Measurements from ENCODE around the gene E2F1.

DNA sequence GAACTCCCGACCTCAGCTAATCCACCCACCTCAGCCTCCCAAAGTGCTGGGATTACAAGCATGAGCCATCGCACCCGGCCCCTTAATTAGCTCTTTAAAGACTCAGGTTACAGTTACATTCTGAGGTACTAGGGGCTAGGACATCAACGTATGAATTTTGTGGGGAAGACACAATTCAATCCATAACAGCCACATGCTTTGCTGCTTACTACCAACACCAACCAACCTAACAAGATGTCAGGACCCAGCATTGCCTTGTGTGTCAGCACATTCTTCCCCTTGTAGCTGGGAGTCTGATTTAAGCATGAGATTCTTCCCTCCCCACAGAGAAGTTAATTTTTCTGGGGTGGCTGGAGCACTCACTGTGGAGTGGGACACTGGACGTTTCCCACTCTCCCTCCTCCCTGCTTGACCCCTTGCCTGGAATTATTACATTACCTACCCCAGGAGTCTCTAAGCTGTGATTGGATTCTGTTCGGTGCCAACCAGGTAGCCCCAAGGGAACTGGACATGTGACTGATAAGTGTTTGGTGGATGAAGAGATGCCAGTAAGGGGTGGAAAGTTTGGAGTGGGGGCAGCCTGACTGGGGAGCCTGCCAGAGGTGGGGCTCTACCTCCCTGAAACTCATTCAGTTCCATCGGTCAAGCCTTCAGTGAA, 39.6 kb upstream of the E2F1 start:
- TF ChIP-seq, protein P1, sequence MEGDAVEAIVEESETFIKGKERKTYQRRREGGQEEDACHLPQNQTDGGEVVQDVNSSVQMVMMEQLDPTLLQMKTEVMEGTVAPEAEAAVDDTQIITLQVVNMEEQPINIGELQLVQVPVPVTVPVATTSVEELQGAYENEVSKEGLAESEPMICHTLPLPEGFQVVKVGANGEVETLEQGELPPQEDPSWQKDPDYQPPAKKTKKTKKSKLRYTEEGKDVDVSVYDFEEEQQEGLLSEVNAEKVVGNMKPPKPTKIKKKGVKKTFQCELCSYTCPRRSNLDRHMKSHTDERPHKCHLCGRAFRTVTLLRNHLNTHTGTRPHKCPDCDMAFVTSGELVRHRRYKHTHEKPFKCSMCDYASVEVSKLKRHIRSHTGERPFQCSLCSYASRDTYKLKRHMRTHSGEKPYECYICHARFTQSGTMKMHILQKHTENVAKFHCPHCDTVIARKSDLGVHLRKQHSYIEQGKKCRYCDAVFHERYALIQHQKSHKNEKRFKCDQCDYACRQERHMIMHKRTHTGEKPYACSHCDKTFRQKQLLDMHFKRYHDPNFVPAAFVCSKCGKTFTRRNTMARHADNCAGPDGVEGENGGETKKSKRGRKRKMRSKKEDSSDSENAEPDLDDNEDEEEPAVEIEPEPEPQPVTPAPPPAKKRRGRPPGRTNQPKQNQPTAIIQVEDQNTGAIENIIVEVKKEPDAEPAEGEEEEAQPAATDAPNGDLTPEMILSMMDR (IDR thresholded peaks at IDR 0.05): no peak
- TF ChIP-seq POLR2A (IDR thresholded peaks at IDR 0.05): no peak

Data from tibial nerve (tissue), 3 donors.